HCT116 (cell line): ENCODE results near the gene RFC4. TPM values are rescaled to one million over a fixed set of nuclear protein-coding genes. Genes with fewer than 3 reads are reported as not detected.

ENCODE experiments used
- ATAC-seq: fragments of 200-7000 bp; cut with Tn5 transposase; 2 replicates; pipeline ENCODE4 v1.9.1; 2020; ENCODE audit warnings: mild to moderate bottlenecking, moderate library complexity
- BruUV-seq: library from RNA; stranded (reverse); fragments of 400-500 nt; replicated peaks from 2 replicates; lab custom pipeline; 2021; lab: Mats Ljungman, UMichigan
- CTCF ChIA-PET: fragments of 300-600 bp; sonication (Branson Sonifier 250); formaldehyde crosslinking; loops from one replicate; lab custom pipeline; 2021; ENCODE audit warnings: antibody characterized with exemption; lab: Charles Lee
- POLR2A ChIA-PET: fragments of 300-600, 350-600 bp; sonication (Branson Sonifier 250); formaldehyde crosslinking; loops from one replicate; lab custom pipeline; 2021; ENCODE audit warnings: antibody characterized with exemption; lab: Charles Lee
- RAD21 ChIA-PET, 2 experiments: fragments of 300-600 bp; sonication (Branson Sonifier 250); formaldehyde crosslinking; loops; one replicate each; lab custom pipeline; 2023; ENCODE audit warnings: low total read pairs in 2 of 2; ENCODE audit not compliant: uncharacterized antibody in 2 of 2, unreplicated experiment in 2 of 2, low non-redundant PET in 1 of 2; lab: Charles Lee
- DNase-seq: peaks from one replicate; pipeline ENCODE4 v3.0.0-alpha.2; 2010; ENCODE audit warnings: low read depth, low spot score
- H2AFZ ChIP-seq: fragments of 200-600 bp; shearing (Covaris generic), sonication (generic); 2 replicates; pipeline ENCODE4 v1.6.1; 2017; ENCODE audit warnings: low read depth, mixed run types, mixed read lengths, antibody characterized with exemption, low read length; ENCODE audit not compliant: poor library complexity, severe bottlenecking
- H3K27ac ChIP-seq: 2 replicates; pipeline ENCODE4 v1.5.1; 2012; ENCODE audit warnings: low read depth, low read length
- H3K27me3 ChIP-seq: fragments of 200-600 bp; sonication (generic); 2 replicates; pipeline ENCODE4 v1.6.1; 2016; ENCODE audit warnings: mixed run types, low read length, mixed read lengths; ENCODE audit not compliant: insufficient read depth
- H3K36me3 ChIP-seq, 2 experiments: fragments of 200-500 bp in 1 of 2; fragments of 200-600 bp in 1 of 2; sonication (Bioruptor generic) in 1 of 2; sonication (generic) in 1 of 2; 2 replicates each; pipeline versions ENCODE4 v1.5.1 to v1.6.1; 2014 to 2016; ENCODE audit warnings: low read length in 2 of 2, inconsistent platforms in 1 of 2, mixed read lengths in 1 of 2, mixed run types in 1 of 2; ENCODE audit not compliant: insufficient read depth in 2 of 2, control insufficient read depth in 1 of 2
- H3K4me1 ChIP-seq, 2 experiments: fragments of 200-600 bp in 1 of 2; sonication (generic) in 1 of 2; 2 replicates each; pipeline versions ENCODE4 v1.5.1 to v1.6.1; 2012 to 2017; ENCODE audit warnings: low read length in 2 of 2, inconsistent platforms in 1 of 2, mild to moderate bottlenecking in 1 of 2, mixed read lengths in 1 of 2, mixed run types in 1 of 2, moderate library complexity in 1 of 2; ENCODE audit not compliant: insufficient read depth in 2 of 2, control insufficient read depth in 1 of 2
- H3K4me2 ChIP-seq: fragments of 200-600 bp; sonication (generic); 2 replicates; pipeline ENCODE4 v1.6.1; 2017; ENCODE audit warnings: mixed run types, low read length, mixed read lengths
- H3K4me3 ChIP-seq, 2 experiments: fragments of 200-600 bp in 1 of 2; sonication (generic) in 1 of 2; replicated peaks in 1 of 2; 2 replicates each; pipeline ENCODE4 v1.5.1; 2011 to 2016; ENCODE audit warnings: low read length in 2 of 2, control low read depth in 1 of 2, low read depth in 1 of 2, mild to moderate bottlenecking in 1 of 2, mixed read lengths in 1 of 2, mixed run types in 1 of 2
- H3K79me2 ChIP-seq: fragments of 200-600 bp; sonication (generic); 2 replicates; pipeline ENCODE4 v1.6.1; 2017; ENCODE audit warnings: mild to moderate bottlenecking, mixed run types, low read length, moderate library complexity, mixed read lengths; ENCODE audit not compliant: insufficient read depth
- H3K9ac ChIP-seq: fragments of 200-600 bp; sonication (generic); 2 replicates; pipeline ENCODE4 v1.6.1; 2016; ENCODE audit warnings: low read length, mixed read lengths
- H3K9me2 ChIP-seq: fragments of 200-600 bp; sonication (generic), shearing (Covaris generic); 2 replicates; pipeline ENCODE4 v1.6.1; 2017; ENCODE audit warnings: mixed run types, mild to moderate bottlenecking, moderate library complexity; ENCODE audit not compliant: insufficient read depth
- H3K9me3 ChIP-seq, 2 experiments: fragments of 200-500 bp in 1 of 2; fragments of 200-600 bp in 1 of 2; sonication (Bioruptor generic) in 1 of 2; sonication (generic) in 1 of 2; 2 replicates each; pipeline ENCODE4 v1.6.1; 2014 to 2017; ENCODE audit warnings: low read length in 2 of 2, mixed read lengths in 2 of 2, inconsistent platforms in 1 of 2, low read depth in 1 of 2, mild to moderate bottlenecking in 1 of 2, mixed run types in 1 of 2, moderate library complexity in 1 of 2; ENCODE audit not compliant: control insufficient read depth in 1 of 2, insufficient read depth in 1 of 2
- H4K20me1 ChIP-seq: fragments of 200-600 bp; sonication (generic), shearing (Covaris generic); 2 replicates; pipeline ENCODE4 v1.6.1; 2017; ENCODE audit warnings: mixed run types, mild to moderate bottlenecking, moderate library complexity; ENCODE audit not compliant: insufficient read depth
- CEBPB ChIP-seq: IDR thresholded peaks from 2 replicates; pipeline ENCODE4 v1.6.1; 2012; ENCODE audit warnings: low read depth
- FOSL1 ChIP-seq: IDR thresholded peaks from 2 replicates; pipeline ENCODE4 v1.6.1; 2012; ENCODE audit warnings: low read depth
- SIN3A ChIP-seq: IDR thresholded peaks from 2 replicates; pipeline ENCODE4 v1.6.1; 2012; ENCODE audit warnings: low read depth
- SRF ChIP-seq: IDR thresholded peaks from 2 replicates; pipeline ENCODE4 v1.6.1; 2012; ENCODE audit warnings: low read depth
- intact Hi-C: fragments of 100-400 bp; cut with micrococcal nuclease; formaldehyde crosslinking; loops from 2 replicates; pipeline ENCODE4 v1.10.0; 2022
- total RNA-seq: library from RNA; stranded (reverse); gene quantifications from one replicate; pipeline ENCODE4 v1.2.1, GENCODE V29; 2021; ENCODE audit not compliant: unreplicated experiment
- TF ChIP-seq, protein P1 (sequence below): IDR thresholded peaks from 2 replicates; pipeline ENCODE4 v1.6.1; 2012
- TF ChIP-seq, protein P2 (sequence below): IDR thresholded peaks from 2 replicates; pipeline ENCODE4 v1.6.1; 2012; ENCODE audit warnings: low read depth

RFC4 gene
- total RNA-seq, 1 experiment from 2014 or later = 86.2 TPM

DNA sequence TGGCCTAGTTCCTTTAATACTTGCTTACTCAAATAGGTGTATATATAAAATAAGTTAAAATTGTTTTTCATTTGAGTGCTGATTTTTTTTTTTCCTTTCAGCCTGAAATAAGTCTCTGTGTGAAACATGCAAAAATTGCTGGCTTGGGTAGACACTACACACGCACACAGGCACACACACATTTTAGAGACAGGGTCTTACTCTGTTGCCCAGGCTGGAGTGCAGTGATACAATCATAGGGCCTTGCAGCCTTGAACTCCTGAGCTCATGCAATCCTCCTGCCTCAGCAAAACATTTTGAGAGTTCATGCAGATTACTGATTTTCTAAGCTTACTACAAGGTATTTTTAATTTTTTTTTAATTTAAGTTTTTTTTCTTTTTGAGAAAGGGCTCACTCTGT, 12.7 kb upstream of the RFC4 start:
- H3K9ac ChIP-seq = no peak overlapping the region
- CTCF ChIA-PET = interaction anchor here (0.9 to 1.7 kb wide), 3 partner anchors 9 to 230 kb away, joined by 3 to 6 read pairs (median 4); no protein-coding TSS in a partner anchor

More for the DNA sequence above, 12.7 kb upstream of the RFC4 start:
- Histone ChIP-seq H3K79me2 (no peaks in the 10 kb centered on the region), H3K4me1 (peaks cover 9 to 15% of the 10 kb centered on the region in 2 experiments), H3K9me3 (no peaks in the 10 kb centered on the region), H3K9me2 (no peaks in the 10 kb centered on the region), H2AFZ (no peak overlapping the region), H3K27me3 (no peaks in the 10 kb centered on the region), H3K27ac (no peak overlapping the region), H3K4me2 (no peak overlapping the region), H3K36me3 (no peaks in the 10 kb centered on the region), H3K4me3 (no peak overlapping the region), H4K20me1 (no peaks in the 10 kb centered on the region)
- no peak for ATAC-seq
- no peak for DNase-seq
- no TSS peak for BruUV-seq
- intact Hi-C loops = no loop called here
- POLR2A ChIA-PET = interaction anchor here (1.0 kb wide), 1 partner anchor 29 kb away, joined by 4 read pairs; no protein-coding TSS in a partner anchor
- RAD21 ChIA-PET = no interaction called here
- TF ChIP-seq CEBPB (no peak), SRF (no peak), SIN3A (no peak), FOSL1 (no peak)
- TF ChIP-seq, protein P1, sequence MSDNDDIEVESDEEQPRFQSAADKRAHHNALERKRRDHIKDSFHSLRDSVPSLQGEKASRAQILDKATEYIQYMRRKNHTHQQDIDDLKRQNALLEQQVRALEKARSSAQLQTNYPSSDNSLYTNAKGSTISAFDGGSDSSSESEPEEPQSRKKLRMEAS = no peak
- TF ChIP-seq, protein P2, sequence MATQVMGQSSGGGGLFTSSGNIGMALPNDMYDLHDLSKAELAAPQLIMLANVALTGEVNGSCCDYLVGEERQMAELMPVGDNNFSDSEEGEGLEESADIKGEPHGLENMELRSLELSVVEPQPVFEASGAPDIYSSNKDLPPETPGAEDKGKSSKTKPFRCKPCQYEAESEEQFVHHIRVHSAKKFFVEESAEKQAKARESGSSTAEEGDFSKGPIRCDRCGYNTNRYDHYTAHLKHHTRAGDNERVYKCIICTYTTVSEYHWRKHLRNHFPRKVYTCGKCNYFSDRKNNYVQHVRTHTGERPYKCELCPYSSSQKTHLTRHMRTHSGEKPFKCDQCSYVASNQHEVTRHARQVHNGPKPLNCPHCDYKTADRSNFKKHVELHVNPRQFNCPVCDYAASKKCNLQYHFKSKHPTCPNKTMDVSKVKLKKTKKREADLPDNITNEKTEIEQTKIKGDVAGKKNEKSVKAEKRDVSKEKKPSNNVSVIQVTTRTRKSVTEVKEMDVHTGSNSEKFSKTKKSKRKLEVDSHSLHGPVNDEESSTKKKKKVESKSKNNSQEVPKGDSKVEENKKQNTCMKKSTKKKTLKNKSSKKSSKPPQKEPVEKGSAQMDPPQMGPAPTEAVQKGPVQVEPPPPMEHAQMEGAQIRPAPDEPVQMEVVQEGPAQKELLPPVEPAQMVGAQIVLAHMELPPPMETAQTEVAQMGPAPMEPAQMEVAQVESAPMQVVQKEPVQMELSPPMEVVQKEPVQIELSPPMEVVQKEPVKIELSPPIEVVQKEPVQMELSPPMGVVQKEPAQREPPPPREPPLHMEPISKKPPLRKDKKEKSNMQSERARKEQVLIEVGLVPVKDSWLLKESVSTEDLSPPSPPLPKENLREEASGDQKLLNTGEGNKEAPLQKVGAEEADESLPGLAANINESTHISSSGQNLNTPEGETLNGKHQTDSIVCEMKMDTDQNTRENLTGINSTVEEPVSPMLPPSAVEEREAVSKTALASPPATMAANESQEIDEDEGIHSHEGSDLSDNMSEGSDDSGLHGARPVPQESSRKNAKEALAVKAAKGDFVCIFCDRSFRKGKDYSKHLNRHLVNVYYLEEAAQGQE = no peak
